Transverse colon (tissue), 4 donors: ENCODE data around the gene OSCP1. TPM values are rescaled to one million over a fixed set of nuclear protein-coding genes. Genes with fewer than 3 reads are reported as not detected.
"Not testable (repeated sequence)": the region's sequence is repeated elsewhere in the genome, so short reads cannot be mapped to it uniquely, and the experiment has no call there.

Source experiments
- DNase-seq: peaks from one replicate; pipeline ENCODE4 v3.0.0-alpha.2; 2019
- H3K27ac ChIP-seq, 4 donors: fragments of 200-600 bp; sonication (generic); 2 replicates each; pipeline ENCODE4 v1.5.1; 2016 to 2018; ENCODE audit warnings: inconsistent platforms in 4 of 4
- H3K27me3 ChIP-seq: fragments of 200-600 bp; sonication (generic); 2 replicates; pipeline ENCODE4 v1.5.1; 2017; ENCODE audit warnings: inconsistent platforms
- H3K36me3 ChIP-seq, 4 donors: fragments of 200-600 bp; sonication (generic); 2 replicates each; pipeline ENCODE4 v1.5.1; 2017 to 2019; ENCODE audit warnings: inconsistent platforms in 4 of 4
- H3K4me1 ChIP-seq, 4 donors: fragments of 200-600 bp; sonication (generic); 2 replicates each; pipeline ENCODE4 v1.5.1; 2017 to 2020; ENCODE audit warnings: inconsistent platforms in 4 of 4
- H3K4me3 ChIP-seq, 4 donors: fragments of 200-600 bp; sonication (generic); 1 replicate in 1 of 4; 2 replicates in 3 of 4; pipeline versions ENCODE4 v1.5.1 to v1.6.1; 2017 to 2019; ENCODE audit warnings: inconsistent platforms in 4 of 4
- H3K9me3 ChIP-seq, 2 donors: fragments of 200-600 bp; sonication (generic); 2 replicates each; pipeline ENCODE4 v1.5.1; 2017 to 2019; ENCODE audit warnings: inconsistent platforms in 2 of 2
- EP300 ChIP-seq: sonication (generic); formaldehyde crosslinking; IDR thresholded peaks from one replicate; pipeline ENCODE4 v1.6.1; 2017; ENCODE audit warnings: antibody characterized with exemption, low read depth
- POLR2A ChIP-seq: fragments of 450-650 bp; IDR thresholded peaks from one replicate; pipeline ENCODE4 v1.6.1; 2016; ENCODE audit warnings: antibody characterized with exemption, mild to moderate bottlenecking, moderate library complexity
- POLR2AphosphoS5 ChIP-seq, 3 donors: sonication (generic); formaldehyde crosslinking; IDR thresholded peaks; one replicate each; pipeline ENCODE4 v1.6.1; 2016; ENCODE audit warnings: antibody characterized with exemption in 3 of 3
- WGBS, 2 donors: methylation state at CpG; one replicate each; pipeline ENCODE4 v1.1.5; 2018; ENCODE audit warnings: low coverage in 1 of 2; 5-methylcytosine and 5-hydroxymethylcytosine counted together
- in situ Hi-C, 4 donors: fragments of 200-750 bp; cut with MboI; loops; one replicate each; pipeline versions ENCODE4 v1.15.0 to v1.15.1; 2017; ENCODE audit warnings: low sequenced_read_pairs in 3 of 4, low pct_ligation_motif_present in 1 of 4, low pct_unique_long_range_greater_than_20kb in 1 of 4
- intact Hi-C: fragments of 100-400 bp; cut with DNase I; formaldehyde crosslinking; loops from one replicate; pipeline ENCODE4 v1.15.1; 2023; ENCODE audit warnings: low total_unique reads
- total RNA-seq, 4 donors: library from RNA; depleted of rRNA; stranded (reverse); fragments of >200 nt; gene quantifications; one replicate each; pipeline ENCODE4 v1.1.0, GENCODE V29; 2016
- TF ChIP-seq, protein P1 (sequence below), 5 experiments: fragments of 200-600 bp in 3 of 5; fragments of 450-650 bp in 2 of 5; sonication (generic) in 3 of 5; IDR thresholded peaks; 1 replicate in 2 of 5; 2 replicates in 3 of 5; pipeline ENCODE4 v1.5.1; 2016 to 2017; ENCODE audit warnings: antibody characterized with exemption in 5 of 5, inconsistent platforms in 3 of 5, mild to moderate bottlenecking in 2 of 5, moderate library complexity in 1 of 5

Gene OSCP1
- total RNA-seq, 4 donors from 2014 or later: 1.2 to 4.8 (median 3.7) TPM; not detected in 1

DNA sequence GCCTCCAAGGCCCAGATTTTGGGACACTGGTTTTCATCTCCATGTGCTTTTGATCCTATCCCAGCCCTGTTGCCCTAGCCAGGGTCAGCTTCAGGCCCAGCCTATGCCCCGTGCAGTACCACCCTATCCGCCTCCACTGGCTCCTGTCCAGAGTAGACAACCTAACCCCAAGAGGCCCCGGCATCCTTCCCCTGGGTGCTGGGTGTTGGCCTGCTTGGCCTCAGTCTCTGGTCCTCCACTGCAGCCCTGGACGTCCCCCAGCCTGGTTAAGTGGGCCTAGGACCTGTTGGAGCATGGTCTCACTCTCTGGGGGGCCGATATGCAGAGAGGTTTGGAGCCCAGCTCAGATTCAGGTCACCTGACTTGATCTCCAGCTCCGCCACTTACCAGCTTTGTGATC, 30.8 kb upstream of the OSCP1 start:
- Histone ChIP-seq H3K27me3 (no peaks in the 10 kb centered on the region), H3K4me1 (no peaks in the 10 kb centered on the region), H3K4me3 (no peak overlapping the region), H3K36me3 (no peaks in the 10 kb centered on the region), H3K27ac (no peak overlapping the region), H3K9me3 (no peaks in the 10 kb centered on the region)
- in situ Hi-C loops (no loop called here), intact Hi-C loops (no loop called here)
- no peak for TF ChIP-seq POLR2AphosphoS5 (IDR thresholded peaks at IDR 0.05)
- TF ChIP-seq POLR2A: no peak
- TF ChIP-seq EP300: no peak
- TF ChIP-seq, protein P1, sequence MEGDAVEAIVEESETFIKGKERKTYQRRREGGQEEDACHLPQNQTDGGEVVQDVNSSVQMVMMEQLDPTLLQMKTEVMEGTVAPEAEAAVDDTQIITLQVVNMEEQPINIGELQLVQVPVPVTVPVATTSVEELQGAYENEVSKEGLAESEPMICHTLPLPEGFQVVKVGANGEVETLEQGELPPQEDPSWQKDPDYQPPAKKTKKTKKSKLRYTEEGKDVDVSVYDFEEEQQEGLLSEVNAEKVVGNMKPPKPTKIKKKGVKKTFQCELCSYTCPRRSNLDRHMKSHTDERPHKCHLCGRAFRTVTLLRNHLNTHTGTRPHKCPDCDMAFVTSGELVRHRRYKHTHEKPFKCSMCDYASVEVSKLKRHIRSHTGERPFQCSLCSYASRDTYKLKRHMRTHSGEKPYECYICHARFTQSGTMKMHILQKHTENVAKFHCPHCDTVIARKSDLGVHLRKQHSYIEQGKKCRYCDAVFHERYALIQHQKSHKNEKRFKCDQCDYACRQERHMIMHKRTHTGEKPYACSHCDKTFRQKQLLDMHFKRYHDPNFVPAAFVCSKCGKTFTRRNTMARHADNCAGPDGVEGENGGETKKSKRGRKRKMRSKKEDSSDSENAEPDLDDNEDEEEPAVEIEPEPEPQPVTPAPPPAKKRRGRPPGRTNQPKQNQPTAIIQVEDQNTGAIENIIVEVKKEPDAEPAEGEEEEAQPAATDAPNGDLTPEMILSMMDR (IDR thresholded peaks at IDR 0.05): no peak
- 71% methylated on average over 6 of the region's 6 CpGs; no CpG with 5 or more reads in 1 of the 2 donors for WGBS, 2 donors
- DNase-seq: no peak

DNA sequence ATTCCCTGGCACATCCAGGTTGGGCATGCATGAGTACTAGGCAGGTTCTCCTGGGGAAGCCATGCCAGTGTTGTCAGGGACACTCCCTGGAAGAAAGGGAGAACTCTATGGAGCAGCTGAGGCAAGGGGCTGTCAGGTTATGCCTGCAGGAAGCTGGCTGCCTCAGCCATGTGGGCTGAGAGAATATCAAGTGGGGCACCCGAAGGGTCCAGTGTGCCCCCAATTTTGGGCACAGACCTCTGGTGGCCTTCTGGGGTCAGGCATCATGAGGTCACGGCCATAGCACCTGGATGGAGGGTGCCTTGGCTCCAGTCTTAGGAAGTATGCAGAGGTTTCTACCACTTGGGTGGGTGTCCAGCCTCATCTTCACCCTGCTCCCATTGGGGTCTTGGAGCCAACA, 29.9 kb upstream of the OSCP1 start:
- Histone ChIP-seq H3K4me1 (no peaks in the 10 kb centered on the region), H3K27ac (no peak overlapping the region), H3K36me3 (no peaks in the 10 kb centered on the region), H3K9me3 (no peaks in the 10 kb centered on the region), H3K4me3 (no peak overlapping the region), H3K27me3 (no peaks in the 10 kb centered on the region)
- TF ChIP-seq POLR2A: no peak
- TF ChIP-seq POLR2AphosphoS5 (IDR thresholded peaks at IDR 0.05): no peak
- TF ChIP-seq, protein P1 (IDR thresholded peaks at IDR 0.05): no peak
- TF ChIP-seq EP300: no peak
- intact Hi-C loops (no loop called here), in situ Hi-C loops (no loop called here)
- WGBS, 2 donors: 75% methylated on average over 2 of the region's 2 CpGs; no CpG with 5 or more reads in 1 of the 2 donors
- no peak for DNase-seq

DNA sequence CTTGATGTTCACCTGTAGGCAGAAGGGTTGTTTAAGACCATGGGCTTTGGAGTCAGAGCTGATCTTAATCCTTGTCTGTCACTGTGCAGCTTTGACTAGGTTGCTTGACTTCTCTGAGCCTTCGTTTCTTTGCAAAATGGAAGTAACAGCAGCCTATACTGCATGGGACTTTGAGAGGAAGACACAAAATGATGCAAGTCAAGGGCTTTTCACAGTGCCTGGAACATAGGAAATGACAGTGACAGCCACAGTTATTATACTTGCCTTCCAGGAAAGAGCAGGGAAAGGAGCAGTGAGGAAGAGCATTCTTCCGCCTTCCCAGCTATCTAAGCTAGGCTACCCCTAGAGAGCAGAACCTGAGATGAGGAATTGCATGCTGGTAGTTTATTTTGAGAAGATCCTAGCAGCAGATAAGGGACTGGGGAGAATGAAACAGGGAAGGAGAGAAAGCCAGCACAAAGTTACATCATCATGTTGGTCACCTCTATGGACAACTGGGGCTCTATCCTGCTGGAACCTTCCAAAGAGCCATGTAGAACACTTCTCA, 29.3 kb upstream of the OSCP1 start:
- Histone ChIP-seq H3K27me3 (no peaks in the 10 kb centered on the region), H3K36me3 (no peaks in the 10 kb centered on the region), H3K4me1 (no peaks in the 10 kb centered on the region), H3K9me3 (no peaks in the 10 kb centered on the region), H3K4me3 (no peak overlapping the region), H3K27ac (no peak overlapping the region)
- in situ Hi-C loops: no loop called here
- TF ChIP-seq EP300 (no peak), POLR2A (no peak), POLR2AphosphoS5 (IDR thresholded peaks at IDR 0.05) (no peak)
- TF ChIP-seq, protein P1 (IDR thresholded peaks at IDR 0.05): no peak
- 50 to 81% methylated on average over 1 to 2 of the region's 2 CpGs for WGBS, 2 donors
- no peak for DNase-seq
- intact Hi-C loops: no loop called here

DNA sequence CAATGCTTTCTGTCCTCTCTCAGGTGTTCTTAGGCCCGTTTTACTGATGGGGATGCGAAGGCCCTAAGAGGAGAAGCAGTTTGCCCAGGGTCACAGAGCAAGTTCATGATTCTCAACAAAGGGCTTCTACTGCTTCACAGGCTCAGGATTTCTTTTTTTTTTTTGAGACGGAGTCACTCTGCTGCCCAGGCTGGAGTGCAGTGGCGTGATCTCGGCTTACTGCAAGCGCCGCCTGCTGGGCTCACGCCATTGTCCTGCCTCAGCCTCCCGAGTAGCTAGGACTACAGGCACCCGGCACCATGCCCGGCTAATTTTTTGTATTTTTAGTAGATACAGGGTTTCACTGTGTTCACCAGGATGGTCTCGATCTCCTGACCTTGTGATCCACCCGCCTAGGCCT, 27.4 kb upstream of the OSCP1 start:
- H3K4me1 ChIP-seq, H3K9me3 ChIP-seq, H3K4me3 ChIP-seq, DNase-seq, H3K27ac ChIP-seq, H3K27me3 ChIP-seq, H3K36me3 ChIP-seq, in situ Hi-C loops, intact Hi-C loops: not testable (repeated sequence)
- WGBS, 2 donors: 87 to 93% methylated on average over 2 to 13 of the region's 13 CpGs

DNA sequence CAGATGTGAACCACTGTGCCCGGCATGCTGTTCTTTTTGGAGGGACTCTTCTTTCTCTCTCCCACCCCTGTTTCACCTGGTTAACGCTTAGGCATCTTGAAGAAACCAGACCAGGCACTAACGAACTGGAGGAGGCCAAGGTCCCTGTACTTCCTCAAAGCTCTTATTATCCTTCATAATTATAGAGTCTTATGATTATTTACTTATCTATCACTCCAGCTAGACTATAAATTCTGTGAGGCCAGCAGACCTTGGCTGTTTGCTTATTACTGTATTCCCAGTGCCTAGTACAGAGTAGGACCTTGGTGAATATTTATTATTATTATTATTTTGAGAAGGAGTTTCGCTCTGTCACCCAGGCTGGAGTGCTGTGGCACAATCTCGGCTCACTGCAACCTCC, 26.7 kb upstream of the OSCP1 start:
- intact Hi-C loops (no loop called here), in situ Hi-C loops (no loop called here)
- Histone ChIP-seq H3K36me3 (no peaks in the 10 kb centered on the region), H3K4me1 (no peaks in the 10 kb centered on the region), H3K27me3 (no peaks in the 10 kb centered on the region), H3K9me3 (no peaks in the 10 kb centered on the region), H3K4me3 (no peak overlapping the region), H3K27ac (no peak overlapping the region)
- TF ChIP-seq EP300 (no peak), POLR2A (no peak), POLR2AphosphoS5 (IDR thresholded peaks at IDR 0.05) (no peak)
- TF ChIP-seq, protein P1 (IDR thresholded peaks at IDR 0.05): no peak
- 50 to 78% methylated on average over 4 to 5 of the region's 5 CpGs for WGBS, 2 donors
- no peak for DNase-seq
